Natural killer cell (primary cell): ENCODE results near the gene DIPK1A. TPM values are rescaled to one million over a fixed set of nuclear protein-coding genes. Genes with fewer than 3 reads are reported as not detected.

Source experiments
- ATAC-seq, 3 donors: fragments of 150-1000 bp in 2 of 3; fragments of 200-7000 bp in 1 of 3; cut with Tn5 transposase; 1 replicate in 1 of 3; 2 replicates in 2 of 3; pipeline ENCODE4 v1.10.0; 2021; ENCODE audit warnings: mild to moderate bottlenecking in 2 of 3, moderate library complexity in 2 of 3
- DNase-seq, 2 donors: peaks; one replicate each; pipeline versions ENCODE4 v3.0.0 to v3.0.0-alpha.2; 2013 to 2021; ENCODE audit warnings: mixed read lengths in 1 of 2
- H3K27ac ChIP-seq: one replicate; pipeline ENCODE4 v1.5.1; 2013; ENCODE audit warnings: mild to moderate bottlenecking, low read length
- H3K27me3 ChIP-seq: one replicate; pipeline ENCODE4 v1.6.1; 2013; ENCODE audit warnings: low read length; ENCODE audit not compliant: control insufficient read depth, insufficient read depth
- H3K36me3 ChIP-seq: one replicate; pipeline ENCODE4 v1.6.1; 2013; ENCODE audit warnings: low read length; ENCODE audit not compliant: control insufficient read depth, insufficient read depth
- H3K4me1 ChIP-seq: one replicate; pipeline ENCODE4 v1.6.1; 2013; ENCODE audit warnings: low read length; ENCODE audit not compliant: control insufficient read depth, insufficient read depth
- H3K4me3 ChIP-seq: one replicate; pipeline ENCODE4 v1.5.1; 2013; ENCODE audit warnings: low read length
- H3K9me3 ChIP-seq: one replicate; pipeline ENCODE4 v1.6.1; 2013; ENCODE audit warnings: low read length; ENCODE audit not compliant: control insufficient read depth, insufficient read depth
- H3K27ac Mint-ChIP-seq, 2 donors: one replicate each; pipeline ENCODE4 v1.8.0; 2022; ENCODE audit warnings: mild to moderate bottlenecking in 2 of 2, mixed read lengths in 2 of 2, moderate library complexity in 1 of 2
- H3K27me3 Mint-ChIP-seq, 2 donors: one replicate each; pipeline ENCODE4 v1.8.0; 2022; ENCODE audit warnings: low read depth in 2 of 2, mixed read lengths in 2 of 2
- H3K36me3 Mint-ChIP-seq: one replicate; pipeline ENCODE4 v1.8.0; 2022; ENCODE audit warnings: mixed read lengths
- H3K4me1 Mint-ChIP-seq, 2 donors: one replicate each; pipeline ENCODE4 v1.8.0; 2022; ENCODE audit warnings: mixed read lengths in 2 of 2
- H3K4me3 Mint-ChIP-seq: one replicate; pipeline ENCODE4 v1.8.0; 2022; ENCODE audit warnings: mild to moderate bottlenecking, moderate library complexity, mixed read lengths
- H3K9me3 Mint-ChIP-seq, 2 donors: one replicate each; pipeline ENCODE4 v1.8.0; 2022; ENCODE audit warnings: mixed read lengths in 2 of 2
- CTCF ChIP-seq: fragments of 200-600 bp; IDR thresholded peaks from one replicate; pipeline ENCODE4 v1.8.0; 2022; ENCODE audit warnings: antibody characterized with exemption
- WGBS: methylation state at CpG from one replicate; pipeline ENCODE4 v1.1.7; 2013; ENCODE audit warnings: missing lambda C conversion rate; ENCODE audit not compliant: insufficient coverage; 5-methylcytosine and 5-hydroxymethylcytosine counted together
- intact Hi-C: fragments of 100-400 bp; cut with micrococcal nuclease; formaldehyde crosslinking; loops from one replicate; pipeline ENCODE4 v1.14.2; 2022
- total RNA-seq, 4 donors: library from RNA; stranded (reverse); fragments of 120-200 nt in 1 of 4; gene quantifications; one replicate each; pipeline versions ENCODE4 v1.2.3 to v1.2.4, GENCODE V29; 2013 to 2022

The DIPK1A gene
- total RNA-seq, 3 donors from 2014 or later (not counting 1 experiment from before 2014, with no cell fraction given), result 7.0 to 11.3 (median 11.2) TPM

GRCh38 chr1:92872719-92873118, 88.5 kb downstream of the DIPK1A start:
- H3K4me1 ChIP-seq, result no peaks in the 10 kb centered on the region
- no peaks in the 10 kb centered on the region for H3K36me3 Mint-ChIP-seq
- DNase-seq (no peak), ATAC-seq (no peak)
- no peak overlapping the region for H3K4me3 Mint-ChIP-seq
- no peak overlapping the region for H3K27ac Mint-ChIP-seq
- peaks cover 9 to 21% of the 10 kb centered on the region in 2 donors for H3K4me1 Mint-ChIP-seq
- H3K27me3 Mint-ChIP-seq, result no peaks in the 10 kb centered on the region
- H3K27me3 ChIP-seq, result no peaks in the 10 kb centered on the region
- no peak for TF ChIP-seq CTCF
- H3K27ac ChIP-seq, result no peak overlapping the region
- peaks cover 12% of the 10 kb centered on the region for H3K36me3 ChIP-seq
- intact Hi-C loops, result no loop called here
- no peaks in the 10 kb centered on the region for H3K9me3 Mint-ChIP-seq
- WGBS, result 95% methylated on average over 2 of the region's 2 CpGs
- peaks cover 3% of the 10 kb centered on the region for H3K9me3 ChIP-seq
- H3K4me3 ChIP-seq, result no peak overlapping the region

- DNase-seq (no peak), ATAC-seq (no peak)
Observed at GRCh38 chr1:92870591-92870990, 90.7 kb downstream of the DIPK1A start.

GRCh38 chr1:92864131-92864530, 97.1 kb downstream of the DIPK1A start:
- no peaks in the 10 kb centered on the region for H3K36me3 ChIP-seq
- DNase-seq (no peak), ATAC-seq (no peak)
- no peak overlapping the region for H3K27ac Mint-ChIP-seq
- H3K4me1 Mint-ChIP-seq, result peaks cover 4% of the 10 kb centered on the region in 2 donors
- TF ChIP-seq CTCF, result no peak
- no peaks in the 10 kb centered on the region for H3K9me3 ChIP-seq
- H3K36me3 Mint-ChIP-seq, result no peaks in the 10 kb centered on the region
- intact Hi-C loops, result no loop called here
- H3K4me1 ChIP-seq, result no peaks in the 10 kb centered on the region
- H3K9me3 Mint-ChIP-seq, result no peaks in the 10 kb centered on the region
- no peak overlapping the region for H3K4me3 Mint-ChIP-seq
- no peaks in the 10 kb centered on the region for H3K27me3 ChIP-seq
- H3K27ac ChIP-seq, result no peak overlapping the region
- H3K4me3 ChIP-seq, result no peak overlapping the region
- H3K27me3 Mint-ChIP-seq, result no peaks in the 10 kb centered on the region

More at GRCh38 chr1:92870591-92870990, 90.7 kb downstream of the DIPK1A start:
- H3K27me3 ChIP-seq, result no peaks in the 10 kb centered on the region
- no peaks in the 10 kb centered on the region for H3K4me1 ChIP-seq
- 100% methylated on average over 2 of the region's 2 CpGs for WGBS
- Mint-ChIP-seq H3K4me3 (no peak overlapping the region), H3K27me3 (no peaks in the 10 kb centered on the region), H3K36me3 (no peaks in the 10 kb centered on the region), H3K9me3 (no peaks in the 10 kb centered on the region), H3K27ac (no peak overlapping the region), H3K4me1 (peaks cover 0 to 7% of the 10 kb centered on the region in 2 donors)
- peaks cover 3% of the 10 kb centered on the region for H3K9me3 ChIP-seq
- intact Hi-C loops, result no loop called here
- no peak overlapping the region for H3K4me3 ChIP-seq
- peaks cover 12% of the 10 kb centered on the region for H3K36me3 ChIP-seq
- no peak for TF ChIP-seq CTCF
- H3K27ac ChIP-seq, result no peak overlapping the region

- no peaks in the 10 kb centered on the region for H3K36me3 Mint-ChIP-seq
- H3K4me3 ChIP-seq, result no peak overlapping the region
- ATAC-seq (no peak), DNase-seq (no peak)
- no peaks in the 10 kb centered on the region for H3K9me3 Mint-ChIP-seq
- TF ChIP-seq CTCF, result no peak
- H3K36me3 ChIP-seq, result no peaks in the 10 kb centered on the region
- H3K27me3 Mint-ChIP-seq, result no peaks in the 10 kb centered on the region
- H3K4me1 Mint-ChIP-seq, result peaks cover 6 to 10% of the 10 kb centered on the region in 2 donors
- H3K9me3 ChIP-seq, result no peaks in the 10 kb centered on the region
- H3K4me3 Mint-ChIP-seq, result no peak overlapping the region
- 95% methylated on average over 4 of the region's 4 CpGs for WGBS
- no peak overlapping the region for H3K27ac ChIP-seq
- intact Hi-C loops, result no loop called here
- H3K4me1 ChIP-seq, result no peaks in the 10 kb centered on the region
- H3K27ac Mint-ChIP-seq, result no peak overlapping the region
- no peaks in the 10 kb centered on the region for H3K27me3 ChIP-seq
Observed at GRCh38 chr1:92862605-92863004, 98.7 kb downstream of the DIPK1A start.
